ENCODE data around the gene ADNP2. TPM values are rescaled to one million over a fixed set of nuclear protein-coding genes. Genes with fewer than 3 reads are reported as not detected.

The ADNP2 gene
- total and polyA plus RNA-seq, 2 donors (not counting 1 experiment from before 2014, with no cell fraction given): 4.7 to 14.7 TPM

- H3K9me3 ChIP-seq (ENCODE audit: control extremely low read depth in 1 of 3, control insufficient read depth in 2 of 3, insufficient read depth in 1 of 3, low read length in 2 of 3): no peaks in the 10 kb centered on the region
- H3K4me2 ChIP-seq (replicated peaks; ENCODE audit: low read depth, low read length, poor library complexity, severe bottlenecking): no peak overlapping the region
- no peak overlapping the region for H3K27ac ChIP-seq (ENCODE audit: low read length in 2 of 2)
- DNase-seq (peak; percentile 64), ATAC-seq (ENCODE audit: low read depth) (peak; percentile 84)
- peaks cover 0 to 3% (median 0%) of the 10 kb centered on the region in 4 experiments for H3K27me3 ChIP-seq (replicated peaks in 1 of 4; ENCODE audit: control extremely low read depth in 1 of 4, control insufficient read depth in 3 of 4, insufficient read depth in 4 of 4, low read length in 3 of 4)
- H3K9ac ChIP-seq (ENCODE audit: low read length): no peak overlapping the region
- intact Hi-C loops (cut with micrococcal nuclease): loop anchor here (2.0 kb wide), 1 partner anchor 475 kb away; the partner anchor contains the start of gene CTDP1
- no peaks in the 10 kb centered on the region for H3K4me1 ChIP-seq (ENCODE audit: control insufficient read depth in 2 of 2, insufficient read depth in 2 of 2, low read length in 2 of 2)
- CTCF ChIA-PET: interaction anchor here (1.1 to 1.2 kb wide), 2 partner anchors 8 to 775 kb away, joined by 3 to 5 read pairs; no protein-coding TSS in a partner anchor
- no peak for TF ChIP-seq EZH2 (IDR thresholded peaks at IDR 0.05; ENCODE audit: borderline replicate concordance, insufficient read depth, low read depth, low read length, poor library complexity, severe bottlenecking)
- peak; percentile 76 for TF ChIP-seq CTCF (IDR thresholded peaks at IDR 0.05)
- no peaks in the 10 kb centered on the region for H3K9me3 Mint-ChIP-seq (ENCODE audit: insufficient read depth)
- no peak overlapping the region for H3K27ac Mint-ChIP-seq
- no peak overlapping the region for H3K4me3 Mint-ChIP-seq
- H3K79me2 ChIP-seq (ENCODE audit: control insufficient read depth, insufficient read depth, low read length): no peaks in the 10 kb centered on the region
- no peak overlapping the region for H3K4me3 ChIP-seq (ENCODE audit: control extremely low read depth in 1 of 5, extremely low read depth in 1 of 5, insufficient read depth in 1 of 5, low read depth in 2 of 5, low read length in 4 of 5)
- peaks cover 13% of the 10 kb centered on the region for H3K4me1 Mint-ChIP-seq
- H4K20me1 ChIP-seq (ENCODE audit: control insufficient read depth, insufficient read depth, low read length, poor library complexity, severe bottlenecking): no peaks in the 10 kb centered on the region
- no peaks in the 10 kb centered on the region for H3K36me3 ChIP-seq (replicated peaks in 1 of 2; ENCODE audit: control extremely low read depth in 1 of 2, control insufficient read depth in 1 of 2, extremely low read depth in 1 of 2, insufficient read depth in 2 of 2, low read length in 1 of 2)
- no peak overlapping the region for H2AFZ ChIP-seq (ENCODE audit: insufficient read depth, low read depth, low read length, poor library complexity, severe bottlenecking)
- POLR2A ChIA-PET: no interaction called here
- 65% methylated on average over 4 of the region's 6 CpGs for WGBS (ENCODE audit: insufficient coverage)
- no peaks in the 10 kb centered on the region for H3K27me3 Mint-ChIP-seq
Observed at GRCh38 chr18:80154293-80154692, 45.2 kb downstream of the ADNP2 start.

GRCh38 chr18:80157708-80158343 lies 48.8 kb downstream of the ADNP2 start:
- ChIA-PET CTCF (interaction anchor here (0.6 to 5.6 kb wide), 11 partner anchors 8 to 151 kb away, joined by 3 to 36 read pairs (median 4); no protein-coding TSS in a partner anchor), POLR2A (no interaction called here)
- DNase-seq (peak; percentile 77), ATAC-seq (ENCODE audit: low read depth) (peak; percentile 70)
- no peaks in the 10 kb centered on the region for H3K36me3 ChIP-seq (replicated peaks in 1 of 2; ENCODE audit: control extremely low read depth in 1 of 2, control insufficient read depth in 1 of 2, extremely low read depth in 1 of 2, insufficient read depth in 2 of 2, low read length in 1 of 2)
- Mint-ChIP-seq H3K4me1 (peaks cover 12% of the 10 kb centered on the region), H3K27ac (no peak overlapping the region), H3K27me3 (no peaks in the 10 kb centered on the region), H3K4me3 (no peak overlapping the region), H3K9me3 (ENCODE audit: insufficient read depth) (no peaks in the 10 kb centered on the region)
- H3K79me2 ChIP-seq (ENCODE audit: control insufficient read depth, insufficient read depth, low read length): no peaks in the 10 kb centered on the region
- H3K9ac ChIP-seq (ENCODE audit: low read length): no peak overlapping the region
- H2AFZ ChIP-seq (ENCODE audit: insufficient read depth, low read depth, low read length, poor library complexity, severe bottlenecking): no peak overlapping the region
- TF ChIP-seq EZH2 (IDR thresholded peaks at IDR 0.05; ENCODE audit: borderline replicate concordance, insufficient read depth, low read depth, low read length, poor library complexity, severe bottlenecking) (no peak), CTCF (IDR thresholded peaks at IDR 0.05) (peak; percentile 100)
- 90% methylated on average over 3 of the region's 8 CpGs for WGBS (ENCODE audit: insufficient coverage)
- H3K4me2 ChIP-seq (replicated peaks; ENCODE audit: low read depth, low read length, poor library complexity, severe bottlenecking): no peak overlapping the region
- no peaks in the 10 kb centered on the region for H4K20me1 ChIP-seq (ENCODE audit: control insufficient read depth, insufficient read depth, low read length, poor library complexity, severe bottlenecking)
- peaks cover 3% of the 10 kb centered on the region in 2 donors for H3K4me1 ChIP-seq (ENCODE audit: control insufficient read depth in 2 of 2, insufficient read depth in 2 of 2, low read length in 2 of 2)
- peaks cover 0 to 8% (median 2%) of the 10 kb centered on the region in 4 experiments for H3K27me3 ChIP-seq (replicated peaks in 1 of 4; ENCODE audit: control extremely low read depth in 1 of 4, control insufficient read depth in 3 of 4, insufficient read depth in 4 of 4, low read length in 3 of 4)
- H3K27ac ChIP-seq (ENCODE audit: low read length in 2 of 2): no peak overlapping the region
- intact Hi-C loops (cut with micrococcal nuclease): loop anchor here (5.0 kb wide), 1 partner anchor 776 kb away; no protein-coding TSS in a partner anchor
- H3K9me3 ChIP-seq (ENCODE audit: control extremely low read depth in 1 of 3, control insufficient read depth in 2 of 3, insufficient read depth in 1 of 3, low read length in 2 of 3): no peaks in the 10 kb centered on the region
- H3K4me3 ChIP-seq (ENCODE audit: control extremely low read depth in 1 of 5, extremely low read depth in 1 of 5, insufficient read depth in 1 of 5, low read depth in 2 of 5, low read length in 4 of 5): no peak overlapping the region

All from B cell (primary cell).